K562 (cell line): ENCODE measurements around the gene DERL3. TPM values are rescaled to one million over a fixed set of nuclear protein-coding genes. Genes with fewer than 3 reads are reported as not detected.
A peak's percentile ranks its signal among the peaks of the same experiment; 100 is the strongest.

ENCODE experiments used
- AFF1 ChIP-seq, 2 experiments: fragments of 450-650 bp; IDR thresholded peaks; 2 replicates each; pipeline ENCODE4 v1.6.1; 2018; ENCODE audit warnings: mild to moderate bottlenecking in 2 of 2, low read depth in 1 of 2; ENCODE audit not compliant: partially characterized antibody in 2 of 2
- ATF6 ChIP-seq: sonication (generic); formaldehyde crosslinking; IDR thresholded peaks from 2 replicates; pipeline ENCODE4 v1.4.0; 2020; ENCODE audit warnings: mild to moderate bottlenecking, missing genetic modification reagents
- CHD4 ChIP-seq: fragments of 200-600 bp; sonication (generic); IDR thresholded peaks from 3 replicates; pipeline ENCODE4 v1.6.1; 2012; ENCODE audit warnings: low read depth, mild to moderate bottlenecking, mixed read lengths, low read length, inconsistent platforms; ENCODE audit not compliant: insufficient read depth, insufficient replicate concordance, poor library complexity, severe bottlenecking
- DIDO1 ChIP-seq: fragments of 450-650 bp; IDR thresholded peaks from 2 replicates; pipeline ENCODE4 v1.6.1; 2016; ENCODE audit warnings: low read depth, missing biosample characterization, missing genetic modification characterization
- ETS2 ChIP-seq: IDR thresholded peaks from 2 replicates; pipeline ENCODE4 v1.6.1; 2016; ENCODE audit warnings: borderline replicate concordance, missing genetic modification characterization, mild to moderate bottlenecking, moderate library complexity, missing compliant biosample characterization; ENCODE audit not compliant: poor library complexity, severe bottlenecking
- EWSR1 ChIP-seq: fragments of 450-650 bp; IDR thresholded peaks from 2 replicates; pipeline ENCODE4 v1.6.1; 2018; ENCODE audit warnings: borderline replicate concordance, mild to moderate bottlenecking, low read depth, moderate library complexity; ENCODE audit not compliant: partially characterized antibody
- GTF3C2 ChIP-seq: IDR thresholded peaks from 3 replicates; pipeline ENCODE4 v1.6.1; 2011; ENCODE audit warnings: borderline replicate concordance, mild to moderate bottlenecking, moderate library complexity; ENCODE audit not compliant: insufficient read length; ENCODE audit errors: extremely low read depth
- KDM5B ChIP-seq: fragments of 200-600 bp; sonication (generic); IDR thresholded peaks from 2 replicates; pipeline ENCODE4 v1.6.1; 2012; ENCODE audit warnings: low read depth, mild to moderate bottlenecking, moderate library complexity, low read length, control low read depth, inconsistent platforms; ENCODE audit not compliant: insufficient replicate concordance
- LARP7 ChIP-seq: fragments of 450-650 bp; IDR thresholded peaks from 2 replicates; pipeline ENCODE4 v1.6.1; 2016
- MXI1 ChIP-seq: IDR thresholded peaks from 2 replicates; pipeline ENCODE4 v1.6.1; 2011; ENCODE audit warnings: low read depth, mild to moderate bottlenecking, improper control_type of control experiment, low read length
- POLR3A ChIP-seq: IDR thresholded peaks from 2 replicates; pipeline ENCODE4 v1.6.1; 2011; ENCODE audit warnings: borderline replicate concordance, mild to moderate bottlenecking, moderate library complexity; ENCODE audit not compliant: insufficient read length, insufficient read depth; ENCODE audit errors: extremely low read depth
- SMAD1 ChIP-seq: fragments of 150-350 bp; IDR thresholded peaks from 2 replicates; pipeline ENCODE4 v1.6.1; 2014; ENCODE audit warnings: low read length, low read depth; ENCODE audit not compliant: partially characterized antibody
- SMARCA4 ChIP-seq: fragments of 450-650 bp; IDR thresholded peaks from 2 replicates; pipeline ENCODE4 v1.6.1; 2016
- SPI1 ChIP-seq: IDR thresholded peaks from 2 replicates; pipeline ENCODE4 v1.6.1; 2011; ENCODE audit warnings: low read depth, low read length, control low read depth, borderline replicate concordance
- TCF7 ChIP-seq: sonication (generic); IDR thresholded peaks from 2 replicates; pipeline ENCODE4 v1.6.1; 2016; ENCODE audit warnings: antibody characterized with exemption, borderline replicate concordance
- ZNF324 ChIP-seq: fragments of 250-450 bp; sonication (Bioruptor Pico); IDR thresholded peaks from 2 replicates; pipeline ENCODE4 v1.4.0; 2020; ENCODE audit warnings: mild to moderate bottlenecking
- polyA plus RNA-seq, 8 experiments: library from polyadenylated mRNA; depleted of rRNA in 4 of 8; stranded (reverse) in 5 of 8; unstranded in 3 of 8; fragments of >200 nt; fragmentation: Nextera tagmentation in 2 of 8; fragmentation: Illumina TruSeq in 1 of 8; extraction: Ambion mirVana in 2 of 8; extraction: Trizol in 1 of 8; gene quantifications; 2 replicates each; pipeline versions ENCODE4 v1.2.1 to v1.2.3, GENCODE V29; 2011 to 2014; ENCODE audit warnings: inconsistent platforms in 1 of 8, missing spikeins in 1 of 8
- total RNA-seq, 7 experiments: library from RNA; depleted of rRNA in 6 of 7; stranded (reverse); fragments of >200 nt in 6 of 7; fragmentation: Illumina TruSeq in 2 of 7; extraction: Trizol in 2 of 7; gene quantifications; 2 replicates each; pipeline versions ENCODE4 v1.2.1 to v1.2.3, GENCODE V29; 2011 to 2021; ENCODE audit warnings: low replicate concordance in 1 of 7

DERL3 gene
- total and polyA plus RNA-seq, 9 of the 15 experiments (the other 6 are each of a cell fraction or from before 2014, with no cell fraction given) = 1.3 to 12.4 (median 4.8) TPM

- TF ChIP-seq AFF1 (IDR thresholded peaks at IDR 0.05; ENCODE audit: low read depth in 1 of 2, partially characterized antibody in 2 of 2) = no peak
- TF ChIP-seq MXI1 = no peak
- TF ChIP-seq SPI1 = no peak
- TF ChIP-seq KDM5B = peak; percentile 78
- TF ChIP-seq GTF3C2 = no peak
- no peak for TF ChIP-seq ZNF324 (CRISPR knock-in tag)
- TF ChIP-seq CHD4 = no peak
- TF ChIP-seq POLR3A = no peak
- TF ChIP-seq SMAD1 = no peak
- TF ChIP-seq SMARCA4 = peak; percentile 71; the same call in 1 of the 2 replicates
- TF ChIP-seq DIDO1 (tag) = no peak
- TF ChIP-seq LARP7 = no peak
- TF ChIP-seq EWSR1 = no peak
- no peak for TF ChIP-seq TCF7
- TF ChIP-seq ETS2 (tag) = no peak
- 0 out of 2 replicates have a peak, but pooled peaks have one; percentile 67 for TF ChIP-seq ATF6
These were observed 51.8 kb downstream of the DERL3 start, which contains the start of gene SMARCB1 (continued) for GRCh38 chr22:23786752-23787599.
